Esophagus squamous epithelium (tissue), 5 donors: ENCODE measurements around the gene HARBI1. TPM values are rescaled to one million over a fixed set of nuclear protein-coding genes. Genes with fewer than 3 reads are reported as not detected.

Experiments
- DNase-seq: peaks from one replicate; lab custom pipeline; 2025; lab: John Stamatoyannopoulos, UW
- H3K27ac ChIP-seq, 4 donors: fragments of 200-600 bp; sonication (generic); one replicate each; pipeline ENCODE4 v1.5.1; 2016 to 2019; ENCODE audit warnings: mild to moderate bottlenecking in 1 of 4
- H3K27me3 ChIP-seq, 4 donors: fragments of 200-600 bp; sonication (generic); 1 replicate in 3 of 4; 2 replicates in 1 of 4; pipeline versions ENCODE4 v1.5.1 to v1.6.0; 2017 to 2021; ENCODE audit warnings: antibody characterized with exemption in 1 of 4
- H3K36me3 ChIP-seq, 3 donors: fragments of 200-600 bp; sonication (generic); one replicate each; pipeline ENCODE4 v1.5.1; 2016 to 2019
- H3K4me1 ChIP-seq, 3 donors: fragments of 200-600 bp; sonication (generic); one replicate each; pipeline ENCODE4 v1.5.1; 2017 to 2019
- H3K4me3 ChIP-seq, 4 donors: fragments of 200-600 bp; sonication (generic); 1 replicate in 3 of 4; 2 replicates in 1 of 4; pipeline ENCODE4 v1.5.1; 2016 to 2019; ENCODE audit warnings: mild to moderate bottlenecking in 2 of 4, moderate library complexity in 1 of 4
- H3K9me3 ChIP-seq, 3 donors: fragments of 200-600 bp; sonication (generic); one replicate each; pipeline ENCODE4 v1.5.1; 2016 to 2019
- CTCF ChIP-seq, 6 experiments: fragments of 450-650 bp in 4 of 6; fragments of 200-600 bp in 2 of 6; sonication (generic) in 2 of 6; IDR thresholded peaks; one replicate each; pipeline ENCODE4 v1.5.1; 2016 to 2019; ENCODE audit warnings: antibody characterized with exemption in 6 of 6, mild to moderate bottlenecking in 4 of 6, moderate library complexity in 4 of 6
- POLR2A ChIP-seq, 4 donors: fragments of 450-650 bp; IDR thresholded peaks; one replicate each; pipeline ENCODE4 v1.6.1; 2017; ENCODE audit warnings: antibody characterized with exemption in 4 of 4, mild to moderate bottlenecking in 4 of 4, moderate library complexity in 3 of 4
- WGBS, 2 donors: methylation state at CpG; one replicate each; pipeline ENCODE4 v1.1.5; 2018; 5-methylcytosine and 5-hydroxymethylcytosine counted together
- intact Hi-C: fragments of 100-400 bp; cut with DNase I; formaldehyde crosslinking; loops from one replicate; pipeline ENCODE4 v1.15.0; 2022
- total RNA-seq, 4 donors: library from RNA; depleted of rRNA; stranded (reverse); fragments of >200 nt; gene quantifications; one replicate each; pipeline ENCODE4 v1.1.0, GENCODE V29; 2016
- donor health status: DM: yes; HTN: yes; CAD: no.

Gene HARBI1
- total RNA-seq, 4 donors from 2014 or later, result 1.3 to 4.2 (median 2.2) TPM

GRCh38 chr11:46657186-46657585 lies 40.2 kb upstream of the HARBI1 start:
- intact Hi-C loops, result no loop called here
- Histone ChIP-seq H3K9me3 (no peaks in the 10 kb centered on the region), H3K27me3 (no peaks in the 10 kb centered on the region), H3K27ac (peak overlapping the region in 1 of 4 donors; percentile 2), H3K4me1 (no peaks in the 10 kb centered on the region), H3K36me3 (peaks cover 5 to 100% (median 28%) of the 10 kb centered on the region in 3 donors), H3K4me3 (no peak overlapping the region)
- WGBS, 2 donors, result 83 to 91% methylated on average over 3 of the region's 3 CpGs
- no peak for DNase-seq
- TF ChIP-seq POLR2A (IDR thresholded peaks at IDR 0.05), result no peak
- TF ChIP-seq CTCF (IDR thresholded peaks at IDR 0.05), result no peak

GRCh38 chr11:46655631-46656030 lies 38.6 kb upstream of the HARBI1 start:
- WGBS, 2 donors, result 91% methylated on average over 4 of the region's 4 CpGs
- H3K27me3 ChIP-seq, result no peaks in the 10 kb centered on the region
- H3K4me1 ChIP-seq, result peaks cover 0 to under 1% (median 0%) of the 10 kb centered on the region in 3 donors
- intact Hi-C loops, result no loop called here
- H3K9me3 ChIP-seq, result no peaks in the 10 kb centered on the region
- no peak overlapping the region for H3K27ac ChIP-seq
- DNase-seq, result no peak
- no peak overlapping the region for H3K4me3 ChIP-seq
- TF ChIP-seq POLR2A (IDR thresholded peaks at IDR 0.05) (no peak), CTCF (IDR thresholded peaks at IDR 0.05) (no peak)
- peaks cover 10 to 100% (median 24%) of the 10 kb centered on the region in 3 donors for H3K36me3 ChIP-seq

GRCh38 chr11:46649180-46649738 lies 32.2 kb upstream of the HARBI1 start:
- no peak for DNase-seq
- Histone ChIP-seq H3K36me3 (peaks cover 16 to 98% (median 18%) of the 10 kb centered on the region in 3 donors), H3K27me3 (no peaks in the 10 kb centered on the region), H3K9me3 (no peaks in the 10 kb centered on the region), H3K4me3 (no peak overlapping the region), H3K27ac (peak overlapping the region in 3 of 4 donors; percentile 57 to 81 (median 75)), H3K4me1 (peaks cover 0 to 16% (median 10%) of the 10 kb centered on the region in 3 donors)
- TF ChIP-seq POLR2A (IDR thresholded peaks at IDR 0.05) (no peak), CTCF (IDR thresholded peaks at IDR 0.05) (no peak)
- intact Hi-C loops, result no loop called here
- 61 to 70% methylated on average over 2 of the region's 2 CpGs for WGBS, 2 donors

GRCh38 chr11:46643986-46644385 lies 27.0 kb upstream of the HARBI1 start:
- intact Hi-C loops, result no loop called here
- no peak for DNase-seq
- Histone ChIP-seq H3K27me3 (no peaks in the 10 kb centered on the region), H3K4me3 (no peak overlapping the region), H3K36me3 (peaks cover 8 to 83% (median 12%) of the 10 kb centered on the region in 3 donors), H3K27ac (no peak overlapping the region), H3K9me3 (no peaks in the 10 kb centered on the region), H3K4me1 (peaks cover 0 to 7% (median 4%) of the 10 kb centered on the region in 3 donors)
- TF ChIP-seq CTCF (IDR thresholded peaks at IDR 0.05) (no peak), POLR2A (IDR thresholded peaks at IDR 0.05) (no peak)

GRCh38 chr11:46643531-46643930 lies 26.5 kb upstream of the HARBI1 start:
- TF ChIP-seq POLR2A (IDR thresholded peaks at IDR 0.05) (no peak), CTCF (IDR thresholded peaks at IDR 0.05) (no peak)

More at GRCh38 chr11:46643531-46643930, 26.5 kb upstream of the HARBI1 start:
- H3K4me1 ChIP-seq, result peaks cover 0 to 6% (median 0%) of the 10 kb centered on the region in 3 donors
- H3K4me3 ChIP-seq, result no peak overlapping the region
- intact Hi-C loops, result no loop called here
- DNase-seq, result no peak
- peaks cover 8 to 85% (median 12%) of the 10 kb centered on the region in 3 donors for H3K36me3 ChIP-seq
- no peak overlapping the region for H3K27ac ChIP-seq
- H3K9me3 ChIP-seq, result no peaks in the 10 kb centered on the region
- WGBS, 2 donors, result 95 to 100% methylated on average over 3 of the region's 3 CpGs
- H3K27me3 ChIP-seq, result no peaks in the 10 kb centered on the region
